Left lung (tissue), 10 donors: ENCODE measurements around the gene SULT1A2. TPM values are rescaled to one million over a fixed set of nuclear protein-coding genes. Genes with fewer than 3 reads are reported as not detected.

Experiments
- ATAC-seq: fragments of 200-7000 bp; cut with Tn5 transposase; one replicate; pipeline ENCODE4 v1.9.1; 2020; ENCODE audit warnings: moderate library complexity
- DNase-seq, 4 donors: peaks; one replicate each; pipeline ENCODE4 v3.0.0-alpha.2; 2013 to 2020
- H3K27ac ChIP-seq, 2 donors: fragments of 200-600 bp; sonication (generic) in 1 of 2; one replicate each; pipeline versions ENCODE4 v1.5.0 to v1.8.0; 2020 to 2021
- H3K27me3 ChIP-seq, 2 donors: fragments of 200-600 bp; sonication (generic) in 1 of 2; one replicate each; pipeline versions ENCODE4 v1.5.0 to v1.8.0; 2020 to 2021
- H3K36me3 ChIP-seq, 2 donors: fragments of 200-600 bp; sonication (generic) in 1 of 2; one replicate each; pipeline versions ENCODE4 v1.5.0 to v1.8.0; 2020 to 2021
- H3K4me1 ChIP-seq, 2 donors: fragments of 200-600 bp; one replicate each; pipeline ENCODE4 v1.8.0; 2021
- H3K4me3 ChIP-seq, 2 donors: fragments of 200-600 bp; sonication (generic) in 1 of 2; one replicate each; pipeline versions ENCODE4 v1.5.0 to v1.8.0; 2020 to 2021; ENCODE audit warnings: mild to moderate bottlenecking in 1 of 2
- H3K9me3 ChIP-seq, 2 donors: fragments of 200-600 bp; sonication (generic) in 1 of 2; one replicate each; pipeline versions ENCODE4 v1.5.0 to v1.8.0; 2020 to 2021
- CTCF ChIP-seq, 2 donors: fragments of 200-600 bp; sonication (generic) in 1 of 2; IDR thresholded peaks; one replicate each; pipeline versions ENCODE4 v1.5.0 to v1.8.0; 2021; ENCODE audit warnings: antibody characterized with exemption in 2 of 2
- intact Hi-C, 2 donors: fragments of 100-400 bp; cut with DNase I; formaldehyde crosslinking; loops; one replicate each; pipeline versions ENCODE4 v1.11.2 to v1.14.2; 2022
- polyA plus RNA-seq, 6 donors: library from polyadenylated mRNA; unstranded; fragments of 120-200 nt; gene quantifications; one replicate each; pipeline ENCODE4 v1.2.1, GENCODE V29; 2013; ENCODE audit not compliant: insufficient read length in 6 of 6
- total RNA-seq, 2 donors: library from RNA; stranded (reverse); fragmentation: NEBNext Ultra II Directional; extraction: Animal tissue kit (Norgen Biotek cat#: 25700); gene quantifications; one replicate each; pipeline ENCODE4 v1.2.1, GENCODE V29; 2021
- donor health status: DM: no; HTN: yes; CAD: no.
- donor health status: DM: no; HTN: no; CAD: no.

SULT1A2 gene
- total and polyA plus RNA-seq, 8 donors, result 2.9 to 16.6 (median 3.8) TPM

DNA sequence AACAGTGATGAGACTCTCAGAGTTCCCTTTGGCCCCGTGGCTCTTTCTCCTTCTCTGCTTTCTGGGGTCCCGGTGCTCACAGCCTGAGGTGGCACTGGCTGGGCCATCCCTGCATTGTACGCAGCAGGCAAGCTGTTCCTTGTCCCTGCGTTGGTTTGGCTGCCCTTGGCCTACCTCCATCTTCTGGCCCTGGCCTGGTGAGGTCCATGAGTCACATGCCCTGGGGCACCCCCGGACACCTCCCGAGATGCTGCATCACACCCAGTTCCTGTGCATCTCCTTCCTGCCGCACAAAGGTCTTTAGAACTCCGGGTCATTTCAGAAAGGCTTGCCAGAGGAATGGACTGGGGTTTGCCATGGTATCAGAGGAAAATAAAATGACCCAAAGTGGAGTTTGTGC lies 9.5 kb downstream of the SULT1A2 start:
- intact Hi-C loops, result no loop called here
- no peak for ATAC-seq
- peaks cover 0 to 95% of the 10 kb centered on the region in 2 donors for H3K36me3 ChIP-seq

GRCh38 chr16:28586466-28586865 lies 10.4 kb downstream of the SULT1A2 start:
- DNase-seq (no peak), ATAC-seq (no peak)
- TF ChIP-seq CTCF (IDR thresholded peaks at IDR 0.05), result no peak
- H3K27ac ChIP-seq, result no peak overlapping the region
- no peaks in the 10 kb centered on the region for H3K9me3 ChIP-seq
- H3K4me1 ChIP-seq, result no peaks in the 10 kb centered on the region
- H3K27me3 ChIP-seq, result no peaks in the 10 kb centered on the region
- peaks cover 0 to 95% of the 10 kb centered on the region in 2 donors for H3K36me3 ChIP-seq
- no peak overlapping the region for H3K4me3 ChIP-seq
- intact Hi-C loops, result no loop called here

More for the DNA sequence above, 9.5 kb downstream of the SULT1A2 start:
- no peak for TF ChIP-seq CTCF (IDR thresholded peaks at IDR 0.05)
- no peak overlapping the region for H3K27ac ChIP-seq
- DNase-seq, result no peak
- no peaks in the 10 kb centered on the region for H3K4me1 ChIP-seq
- H3K9me3 ChIP-seq, result no peaks in the 10 kb centered on the region
- no peak overlapping the region for H3K4me3 ChIP-seq
- no peaks in the 10 kb centered on the region for H3K27me3 ChIP-seq

DNA sequence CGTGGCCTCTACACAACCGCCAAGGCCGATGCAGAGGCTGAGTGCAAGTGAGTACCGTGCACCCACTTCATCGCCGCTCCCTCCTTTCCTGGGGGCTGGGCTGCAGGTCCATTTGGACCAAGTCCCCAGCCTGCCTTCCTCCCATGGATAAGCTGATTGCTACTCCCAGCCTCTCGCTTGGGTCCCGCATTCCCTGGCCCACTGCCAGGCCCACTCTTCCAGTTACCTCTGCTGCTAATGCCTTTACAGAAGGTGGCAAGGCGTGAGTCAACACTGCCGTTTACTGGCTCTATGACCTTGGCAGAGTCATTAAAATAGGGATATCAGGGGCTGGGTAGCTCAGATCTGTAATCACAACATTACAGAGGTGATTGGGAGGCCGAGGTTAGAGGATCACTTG lies 11.2 kb downstream of the SULT1A2 start:
- H3K9me3 ChIP-seq, result no peaks in the 10 kb centered on the region
- no peaks in the 10 kb centered on the region for H3K27me3 ChIP-seq
- ATAC-seq, result peak; percentile 59
- TF ChIP-seq CTCF (IDR thresholded peaks at IDR 0.05), result no peak
- H3K27ac ChIP-seq, result no peak overlapping the region
- intact Hi-C loops, result no loop called here
- no peaks in the 10 kb centered on the region for H3K4me1 ChIP-seq
- peak in 2 of 4 donors; percentile 15 to 46 for DNase-seq
- no peak overlapping the region for H3K4me3 ChIP-seq
- peaks cover 0 to 95% of the 10 kb centered on the region in 2 donors for H3K36me3 ChIP-seq

GRCh38 chr16:28580726-28581315 lies 16.0 kb downstream of the SULT1A2 start:
- no peaks in the 10 kb centered on the region for H3K27me3 ChIP-seq
- no peak for TF ChIP-seq CTCF (IDR thresholded peaks at IDR 0.05)
- H3K36me3 ChIP-seq, result peaks cover 0 to 55% of the 10 kb centered on the region in 2 donors
- H3K9me3 ChIP-seq, result no peaks in the 10 kb centered on the region
- DNase-seq (no peak), ATAC-seq (no peak)
- no peak overlapping the region for H3K4me3 ChIP-seq
- H3K4me1 ChIP-seq, result no peaks in the 10 kb centered on the region
- intact Hi-C loops, result no loop called here
- H3K27ac ChIP-seq, result no peak overlapping the region

GRCh38 chr16:28575446-28576109 lies 21.3 kb downstream of the SULT1A2 start:
- no peak overlapping the region for H3K4me3 ChIP-seq
- H3K27ac ChIP-seq, result no peak overlapping the region
- H3K27me3 ChIP-seq, result no peaks in the 10 kb centered on the region
- DNase-seq, result no peak
- no peak for ATAC-seq
- peaks cover 14 to 25% of the 10 kb centered on the region in 2 donors for H3K4me1 ChIP-seq
- no peak for TF ChIP-seq CTCF (IDR thresholded peaks at IDR 0.05)
- peaks cover 0 to 5% of the 10 kb centered on the region in 2 donors for H3K36me3 ChIP-seq
- H3K9me3 ChIP-seq, result no peaks in the 10 kb centered on the region
- intact Hi-C loops, result no loop called here
